T-helper 22 cell (primary cell): ENCODE data around the gene PDGFRB.

Experiments used
- DNase-seq: peaks from one replicate; pipeline ENCODE4 v3.0.0-alpha.2; 2020; ENCODE audit warnings: low read depth

Gene PDGFRB

DNA sequence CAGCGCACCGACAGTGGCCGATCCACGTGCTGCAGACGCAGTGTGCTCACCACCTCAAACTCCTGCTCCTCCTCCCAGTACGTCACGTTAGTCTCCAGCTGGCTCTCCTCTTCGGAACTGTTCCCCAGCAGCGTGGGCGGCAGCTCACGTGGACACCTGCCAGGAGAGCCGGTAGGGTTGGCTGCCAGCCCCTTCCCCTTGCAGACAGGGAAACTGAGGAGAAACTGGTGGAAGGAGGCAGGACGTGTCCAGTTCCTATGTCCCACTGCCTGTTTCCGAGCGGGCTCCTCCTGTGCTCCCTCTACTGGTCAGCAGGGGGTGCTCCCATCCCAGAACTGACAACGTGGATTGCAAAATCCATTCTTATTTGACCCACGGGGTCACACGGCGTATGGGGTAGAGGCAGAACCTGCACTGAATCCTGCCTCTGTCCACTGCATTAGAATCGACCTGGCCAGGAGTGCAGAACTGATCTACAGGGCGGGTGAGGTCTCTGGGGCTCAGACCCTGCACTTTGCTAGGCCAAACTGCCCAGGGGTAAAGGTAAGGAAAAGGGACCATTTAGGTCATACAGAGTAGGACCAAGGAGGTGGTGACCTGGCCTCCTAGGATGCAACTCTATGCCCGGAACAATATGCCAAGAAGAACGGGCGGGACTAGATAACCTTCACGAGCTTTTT, 25.7 kb downstream of the PDGFRB start:
- no peak for DNase-seq

DNA sequence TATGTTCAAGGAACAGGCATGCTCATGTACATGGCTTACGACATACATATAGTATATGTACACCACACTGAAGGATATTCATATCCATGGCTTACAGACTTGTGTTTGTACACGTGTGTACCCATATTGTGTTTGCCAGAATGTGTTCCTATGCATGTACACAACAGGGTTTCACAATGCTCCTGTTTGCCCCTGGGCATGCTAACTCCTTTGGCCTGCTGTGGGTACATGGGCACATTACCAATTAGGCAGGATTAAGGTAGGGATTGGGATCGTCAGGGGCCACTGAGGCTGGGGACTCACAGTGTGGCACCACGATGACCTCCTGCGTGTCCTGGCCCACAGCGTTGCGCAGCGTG, 26.2 kb downstream of the PDGFRB start:
- DNase-seq: no peak

DNA sequence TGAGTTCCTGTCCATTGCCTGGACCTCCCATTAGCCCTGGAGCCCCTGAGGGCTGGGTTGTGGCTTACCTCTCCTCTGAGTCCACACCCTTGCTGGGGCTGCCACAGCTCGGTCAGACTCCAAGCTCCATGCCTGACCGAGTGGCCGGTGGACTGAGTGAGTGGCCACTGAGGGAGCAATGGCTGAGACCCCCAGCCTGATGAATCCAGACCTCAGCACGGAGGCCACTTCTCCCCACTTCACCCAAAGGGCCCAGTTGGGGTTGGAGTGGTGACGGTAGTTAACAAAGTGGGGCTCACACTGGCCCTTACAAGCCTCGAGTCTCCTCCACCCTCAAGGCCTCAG, 28.8 kb downstream of the PDGFRB start:
- no peak for DNase-seq

DNA sequence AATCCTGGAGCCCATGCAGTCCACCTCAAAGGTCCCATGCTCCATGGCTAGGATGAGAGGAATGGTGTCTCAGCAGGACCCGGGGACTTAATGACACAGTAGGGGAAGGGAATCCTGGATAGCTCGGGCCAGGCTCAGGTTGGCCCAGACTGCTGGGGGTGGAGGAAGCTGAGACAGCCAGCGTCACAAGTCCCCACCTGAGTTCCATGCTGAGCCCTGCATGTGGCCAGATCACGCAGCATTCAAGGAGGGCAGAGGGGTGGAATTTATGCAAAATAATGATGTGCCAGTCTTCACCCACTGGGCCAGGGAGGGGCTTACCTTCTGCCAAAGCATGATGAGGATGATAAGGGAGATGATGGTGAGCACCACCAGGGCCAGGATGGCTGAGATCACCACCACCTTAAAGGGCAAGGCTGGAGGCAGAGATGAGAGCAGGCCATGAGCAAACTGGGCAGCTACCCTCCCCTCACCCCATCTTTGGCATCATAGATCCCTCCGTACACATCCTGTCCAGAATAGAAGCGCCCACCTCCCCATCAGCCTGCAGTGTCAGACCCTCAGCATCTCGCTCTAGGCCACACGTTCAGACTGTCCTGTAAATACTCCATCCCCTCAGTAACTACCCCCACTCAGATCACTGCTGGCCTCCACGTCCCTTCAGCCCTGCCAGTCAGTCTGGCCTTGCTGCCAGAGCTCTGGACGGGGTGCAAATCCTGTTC, 29.3 kb downstream of the PDGFRB start:
- DNase-seq: no peak

DNA sequence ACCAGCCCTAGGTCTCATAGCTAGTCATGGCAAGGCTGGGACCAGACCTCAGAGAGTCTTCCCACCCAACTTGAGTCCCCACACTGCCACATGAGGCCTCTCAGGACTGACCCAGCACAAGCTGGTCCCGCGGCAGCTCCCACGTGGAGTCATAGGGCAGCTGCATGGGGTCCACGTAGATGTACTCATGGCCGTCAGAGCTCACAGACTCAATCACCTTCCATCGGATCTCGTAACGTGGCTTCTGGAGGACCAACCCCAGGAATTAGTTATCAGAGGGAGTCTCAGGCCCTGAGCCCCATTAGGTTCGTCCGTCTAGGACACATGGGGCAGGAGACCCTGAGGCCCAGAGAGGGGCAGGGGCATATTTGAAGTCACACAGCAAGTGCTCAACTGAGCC, 30.3 kb downstream of the PDGFRB start:
- DNase-seq: no peak

DNA sequence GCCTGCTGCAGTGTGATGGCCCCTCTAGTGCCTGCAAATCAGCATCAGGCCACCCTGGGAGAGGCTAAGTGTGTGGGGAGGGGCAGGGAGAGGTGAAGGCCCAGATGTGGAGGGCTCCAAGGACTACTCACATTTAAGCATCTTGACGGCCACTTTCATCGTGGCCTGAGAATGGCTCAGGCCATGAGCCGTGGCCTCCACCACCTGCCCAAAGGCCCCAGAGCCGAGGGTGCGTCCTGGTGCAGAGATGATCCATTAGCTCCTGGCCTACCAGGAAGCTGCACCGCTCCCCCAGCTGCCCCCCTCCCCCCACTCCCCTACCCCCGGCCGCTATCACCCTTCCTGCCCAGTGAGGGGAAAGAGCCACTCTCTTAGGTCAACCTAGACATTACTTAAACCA, 31.0 kb downstream of the PDGFRB start:
- DNase-seq: no peak

DNA sequence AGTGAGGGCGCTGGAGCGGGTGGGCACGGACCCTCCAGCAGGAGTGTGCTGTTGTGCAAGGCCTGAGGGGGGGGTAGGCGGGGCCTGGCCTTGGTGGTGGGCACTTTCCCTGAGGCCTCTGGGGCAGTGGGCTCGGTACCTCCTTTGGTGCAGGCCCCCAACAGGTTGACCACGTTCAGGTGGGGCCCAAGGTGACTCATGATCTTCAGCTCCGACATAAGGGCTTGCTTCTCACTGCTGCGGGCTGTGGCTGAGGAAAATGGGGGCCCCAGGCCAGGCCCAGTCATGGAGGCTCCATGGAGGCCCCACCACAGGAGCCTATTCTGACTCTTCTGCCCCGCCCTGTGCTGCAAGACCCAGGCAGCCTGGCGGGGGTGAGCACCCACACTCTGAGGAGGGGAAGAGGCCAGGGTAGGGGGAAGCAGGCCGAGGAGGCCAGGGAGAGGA, 31.5 kb downstream of the PDGFRB start:
- no peak for DNase-seq

DNA sequence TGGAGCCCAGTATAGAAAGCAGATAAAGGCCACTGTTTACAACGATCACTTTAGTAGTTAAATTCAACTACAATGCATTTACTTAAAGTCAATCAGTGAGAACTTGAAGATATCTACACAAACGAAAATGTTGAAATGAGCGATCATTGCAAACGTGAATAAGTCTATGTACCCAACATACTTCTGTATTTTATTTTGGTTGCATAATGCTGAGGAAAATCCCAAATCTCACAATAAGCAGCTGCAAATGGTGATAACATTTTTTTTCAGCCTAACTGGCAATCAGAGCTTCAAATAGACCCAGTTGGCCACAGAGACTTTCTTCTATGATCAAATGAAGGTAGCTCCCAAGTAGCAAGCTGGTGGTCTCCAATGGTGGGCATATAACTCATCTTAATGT, 32.1 kb downstream of the PDGFRB start:
- no peak for DNase-seq

DNA sequence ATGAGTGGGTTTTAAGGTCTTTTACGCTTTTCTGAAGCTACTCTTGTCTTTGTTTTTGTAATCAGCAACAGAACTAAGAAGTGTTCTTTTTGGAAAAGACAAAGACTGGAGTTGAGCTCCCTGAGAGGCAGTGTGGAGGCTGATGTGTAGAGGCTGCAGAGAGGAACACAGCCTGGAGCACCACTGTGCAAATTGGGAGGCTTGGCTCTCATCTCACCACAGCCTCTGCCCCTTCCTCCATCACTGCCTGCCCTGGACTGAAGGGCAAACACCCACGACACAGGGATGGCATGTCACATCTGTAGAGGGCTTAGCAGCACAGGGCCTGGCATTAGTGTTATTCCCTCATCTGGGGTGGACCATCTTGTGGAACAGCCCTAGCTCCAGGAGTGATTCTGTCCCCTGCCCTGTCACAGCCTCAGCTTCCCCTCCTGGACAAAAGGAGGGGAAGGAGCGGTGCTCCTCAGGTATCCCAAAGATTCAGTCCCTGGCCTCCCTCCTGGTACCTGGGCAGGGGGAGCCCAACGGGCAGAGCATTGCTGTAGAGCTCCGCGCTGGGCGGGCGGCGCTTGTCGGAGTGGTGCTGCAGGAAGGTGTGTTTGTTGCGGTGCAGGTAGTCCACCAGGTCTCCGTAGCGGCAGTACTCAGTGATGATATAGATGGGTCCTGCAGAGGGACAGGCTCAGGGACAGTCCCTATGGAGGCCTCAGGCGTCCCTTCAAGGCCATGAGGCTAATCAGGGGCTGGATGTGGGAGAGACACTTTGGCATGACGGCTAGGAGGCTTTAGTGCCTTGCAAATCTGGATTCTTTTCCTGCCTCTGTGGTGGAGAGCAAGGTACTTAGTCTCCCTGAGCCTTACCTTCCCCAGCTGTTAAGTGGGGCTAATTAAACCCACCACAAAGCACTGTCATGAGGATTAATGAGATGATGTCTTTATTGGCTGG, 32.8 kb downstream of the PDGFRB start:
- DNase-seq: no peak

DNA sequence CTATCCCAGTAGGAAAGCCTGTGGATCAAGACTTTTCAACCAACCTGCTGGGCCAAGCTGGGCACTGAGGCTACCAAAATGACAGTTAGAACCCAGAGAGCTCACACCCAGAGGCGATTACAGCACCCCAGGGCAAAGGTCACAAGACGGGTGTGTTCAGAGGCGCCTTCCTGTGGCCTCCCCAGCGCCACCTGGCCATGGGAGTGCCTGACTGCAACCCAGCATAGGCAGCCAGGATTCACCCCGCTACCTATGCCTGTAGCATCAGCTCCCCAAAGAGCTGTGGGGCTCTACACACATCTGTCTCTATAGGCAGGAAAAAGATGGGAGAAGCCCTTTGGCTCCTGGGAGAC, 33.5 kb downstream of the PDGFRB start:
- no peak for DNase-seq

DNA sequence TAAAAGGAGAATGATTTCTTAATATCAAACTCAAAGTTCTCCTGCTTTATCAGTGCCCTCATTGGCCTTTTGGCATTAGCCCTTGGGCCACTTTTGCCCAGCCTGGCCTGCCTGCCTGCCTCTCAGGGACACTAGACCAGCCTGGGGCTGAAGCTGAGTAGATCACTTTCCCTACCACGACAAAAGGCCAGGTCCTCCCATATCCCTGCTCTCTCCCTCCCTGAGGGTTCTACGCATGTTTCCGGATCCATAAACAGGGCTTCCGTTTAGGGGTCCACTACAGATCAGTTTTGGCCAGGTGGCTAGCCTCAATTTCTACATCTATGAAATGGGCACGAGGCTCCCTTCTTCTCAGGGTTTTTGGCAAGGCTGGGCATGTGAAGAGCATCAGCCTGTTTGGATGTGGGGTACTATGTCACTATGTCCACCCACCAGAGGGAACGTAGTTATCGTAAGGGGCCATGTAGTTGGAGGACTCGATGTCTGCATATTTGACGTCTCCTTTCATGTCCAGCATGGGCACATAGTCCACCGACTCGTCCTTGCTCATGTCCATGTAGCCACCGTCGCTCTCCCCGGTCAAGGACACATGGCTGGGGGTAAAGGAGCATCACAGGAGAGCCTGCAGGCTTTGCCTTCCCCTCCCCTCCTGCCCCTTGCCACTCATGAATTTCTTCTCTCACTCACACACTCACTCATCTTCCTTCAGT, 34.0 kb downstream of the PDGFRB start:
- DNase-seq: no peak

DNA sequence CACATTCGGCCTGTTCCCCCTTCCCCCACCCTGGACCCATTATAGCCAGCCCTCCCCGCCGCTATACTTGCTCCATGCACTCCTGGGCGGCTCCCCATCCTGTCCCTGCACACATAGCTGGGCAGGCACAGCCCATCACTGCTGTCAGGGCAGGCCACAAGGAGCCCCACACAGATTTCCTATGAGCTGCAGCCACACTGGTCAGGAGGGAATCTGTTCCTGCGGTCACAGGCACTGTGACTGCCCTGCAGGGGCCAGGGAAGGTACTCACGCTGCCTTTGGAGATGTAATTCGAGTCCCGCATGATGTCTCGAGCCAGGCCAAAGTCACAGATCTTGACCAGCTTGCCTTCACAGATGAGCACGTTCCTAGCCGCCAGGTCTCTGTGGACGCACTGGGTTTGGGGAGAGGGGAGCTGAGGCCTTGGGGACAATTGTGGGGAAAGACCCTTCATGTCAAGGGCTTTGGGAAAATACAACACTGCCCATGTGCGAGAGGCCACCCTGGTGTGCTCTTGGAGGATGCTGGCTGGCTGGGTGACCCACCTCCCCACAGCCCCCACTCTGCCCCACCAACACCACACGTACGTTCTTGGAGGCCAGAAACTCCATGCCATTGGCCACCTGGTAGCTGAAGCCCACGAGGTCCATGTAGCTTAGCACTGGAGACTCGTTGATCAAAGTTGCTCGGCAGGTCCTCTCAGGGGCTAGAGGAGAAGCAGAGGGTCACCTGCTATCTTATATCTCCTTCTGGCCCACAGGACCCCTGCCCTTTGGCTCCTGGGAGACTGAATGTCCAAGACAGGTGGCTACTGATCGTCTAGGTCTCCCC, 34.8 kb downstream of the PDGFRB start:
- no peak for DNase-seq

DNA sequence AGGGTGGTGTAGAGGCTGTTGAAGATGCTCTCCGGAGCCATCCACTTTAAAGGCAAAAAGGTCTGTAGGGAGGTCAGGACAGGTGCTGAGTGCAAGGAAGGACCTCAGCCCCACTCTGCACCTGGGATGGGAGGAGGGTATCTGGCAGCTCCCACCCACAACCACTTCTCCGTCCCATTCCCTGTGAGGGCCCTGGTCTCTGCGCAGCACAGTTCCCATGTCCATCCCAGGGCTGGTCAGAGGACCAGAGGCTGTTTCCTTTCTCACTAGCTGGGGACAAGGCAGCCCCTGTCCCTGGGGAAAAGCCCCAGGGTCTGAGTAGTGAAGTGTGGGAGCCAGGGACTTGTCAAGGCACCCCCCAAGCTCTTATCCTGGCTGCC, 35.6 kb downstream of the PDGFRB start:
- no peak for DNase-seq

DNA sequence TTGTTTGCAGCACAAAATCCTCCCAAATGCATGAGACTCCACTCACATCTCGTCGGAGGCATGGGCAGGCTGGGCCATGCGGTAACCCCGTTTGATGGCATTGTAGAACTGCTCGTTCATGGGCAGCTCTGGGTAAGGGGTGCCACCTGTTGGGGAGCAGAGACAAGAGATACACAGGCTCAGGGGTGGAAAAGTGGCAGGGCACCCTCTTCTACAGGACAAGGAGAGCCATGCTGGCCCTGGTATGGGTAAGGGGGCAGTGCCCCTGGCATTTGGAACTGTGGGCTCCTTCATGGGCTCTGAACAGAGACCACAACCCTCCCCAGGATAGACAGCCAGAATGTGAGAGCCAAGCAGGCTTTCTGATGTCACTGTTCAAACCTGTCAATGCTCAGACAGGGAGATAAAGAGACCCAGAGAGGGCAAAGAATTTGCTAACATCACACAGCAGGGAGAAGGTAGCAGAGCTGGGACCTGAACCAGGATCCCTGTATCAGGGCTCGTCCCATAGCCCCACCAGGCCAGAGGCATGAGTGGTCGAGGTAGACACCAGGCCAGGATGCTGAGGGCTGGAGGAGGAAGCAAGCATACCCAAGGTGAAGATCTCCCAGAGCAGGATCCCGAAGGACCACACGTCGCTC, 36.1 kb downstream of the PDGFRB start:
- no peak for DNase-seq

DNA sequence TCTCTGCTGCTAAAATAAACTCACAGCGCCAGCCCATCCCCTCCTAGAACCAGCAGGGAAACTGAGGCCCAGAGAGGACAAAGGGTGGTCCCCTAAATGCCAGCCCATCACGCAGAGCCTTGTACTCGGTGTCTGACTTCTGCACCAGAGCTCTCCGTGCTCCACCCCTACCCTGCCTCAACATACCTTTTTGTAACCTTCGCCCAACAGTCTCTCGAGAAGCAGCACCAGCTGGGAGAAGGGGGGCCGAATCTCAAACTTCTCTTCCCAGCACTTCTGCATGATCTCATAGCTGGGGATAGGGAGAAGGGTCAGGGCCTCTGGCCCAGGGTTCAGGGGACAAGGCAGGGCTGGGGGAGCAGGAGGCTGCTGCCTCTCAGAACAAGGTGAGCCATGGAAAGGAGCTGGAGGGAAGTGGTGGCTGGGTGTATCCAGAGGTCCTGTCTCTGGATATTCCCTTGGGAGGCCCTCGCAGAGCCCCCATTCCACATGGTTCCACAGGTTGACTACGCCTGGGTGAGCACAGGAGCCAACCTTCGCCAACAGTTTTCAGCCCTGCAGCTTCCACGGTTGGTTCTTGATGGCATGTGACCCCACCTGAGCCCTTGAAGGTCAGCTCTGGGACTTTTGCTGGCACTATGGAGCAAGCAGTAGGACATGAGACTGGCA, 37.0 kb downstream of the PDGFRB start:
- DNase-seq: no peak

DNA sequence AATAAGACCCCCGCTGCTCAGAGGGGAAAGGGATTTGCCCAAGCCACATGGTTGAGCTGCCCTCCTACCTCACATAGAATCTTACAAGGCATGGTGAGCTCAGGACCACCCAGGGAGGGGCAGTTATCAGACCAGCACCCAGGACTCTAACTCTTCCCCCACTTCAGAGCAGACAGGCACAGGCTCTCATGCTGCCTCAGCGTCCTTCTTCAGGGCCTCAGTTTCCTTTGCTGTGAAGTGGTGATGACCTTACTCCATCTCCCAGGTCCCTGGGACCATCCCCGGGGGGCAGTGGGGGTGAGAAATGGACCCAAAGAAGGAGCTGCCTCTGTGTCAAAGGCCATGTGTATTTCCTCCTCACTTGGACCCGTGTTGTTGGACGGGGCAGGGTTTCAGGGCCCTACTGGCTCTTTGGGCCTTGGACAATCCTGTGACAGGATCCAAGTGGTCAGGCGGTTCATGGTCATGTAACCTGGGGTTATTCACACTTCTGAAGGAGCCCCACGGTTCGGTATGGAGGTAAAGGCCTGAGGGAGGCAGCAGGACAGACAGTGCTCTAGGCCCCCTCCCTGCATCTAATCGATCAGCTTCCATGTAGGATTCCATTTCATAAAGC, 37.6 kb downstream of the PDGFRB start:
- DNase-seq: no peak

DNA sequence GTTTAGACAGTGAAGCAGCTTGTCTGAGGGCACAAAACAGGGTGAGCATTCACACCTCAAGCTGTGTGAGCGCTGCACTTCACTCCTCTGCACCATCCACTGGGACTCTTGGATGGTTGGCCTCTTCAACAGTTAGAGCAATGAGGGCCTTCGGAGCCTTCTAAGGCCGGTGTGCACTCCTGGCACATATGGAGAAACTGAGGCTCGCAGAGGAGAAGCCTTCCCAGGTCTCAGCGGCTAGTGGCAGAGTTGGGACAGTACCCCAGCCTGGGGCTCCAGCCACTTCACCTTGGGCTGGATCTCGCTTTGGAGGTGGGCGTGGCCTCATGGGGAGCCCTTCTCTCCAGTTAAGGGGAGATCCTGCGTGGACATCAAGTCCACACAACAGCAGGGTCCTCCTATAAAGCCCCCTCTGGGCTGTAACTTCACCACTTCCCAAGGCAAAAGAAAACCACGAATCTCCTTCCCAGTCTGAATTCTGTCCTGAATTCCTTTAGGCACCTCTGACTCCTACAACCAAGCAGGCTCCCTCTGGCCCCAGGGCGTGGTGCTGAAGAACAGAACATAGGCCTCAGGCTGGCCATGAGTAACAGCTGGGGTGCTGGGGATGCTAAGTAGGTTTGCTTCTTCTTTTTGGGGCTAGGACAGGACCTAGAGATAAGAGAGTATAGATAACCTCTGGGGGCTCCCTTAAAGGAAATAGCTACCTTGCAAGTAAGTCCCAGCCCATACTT, 38.8 kb downstream of the PDGFRB start:
- DNase-seq: no peak

DNA sequence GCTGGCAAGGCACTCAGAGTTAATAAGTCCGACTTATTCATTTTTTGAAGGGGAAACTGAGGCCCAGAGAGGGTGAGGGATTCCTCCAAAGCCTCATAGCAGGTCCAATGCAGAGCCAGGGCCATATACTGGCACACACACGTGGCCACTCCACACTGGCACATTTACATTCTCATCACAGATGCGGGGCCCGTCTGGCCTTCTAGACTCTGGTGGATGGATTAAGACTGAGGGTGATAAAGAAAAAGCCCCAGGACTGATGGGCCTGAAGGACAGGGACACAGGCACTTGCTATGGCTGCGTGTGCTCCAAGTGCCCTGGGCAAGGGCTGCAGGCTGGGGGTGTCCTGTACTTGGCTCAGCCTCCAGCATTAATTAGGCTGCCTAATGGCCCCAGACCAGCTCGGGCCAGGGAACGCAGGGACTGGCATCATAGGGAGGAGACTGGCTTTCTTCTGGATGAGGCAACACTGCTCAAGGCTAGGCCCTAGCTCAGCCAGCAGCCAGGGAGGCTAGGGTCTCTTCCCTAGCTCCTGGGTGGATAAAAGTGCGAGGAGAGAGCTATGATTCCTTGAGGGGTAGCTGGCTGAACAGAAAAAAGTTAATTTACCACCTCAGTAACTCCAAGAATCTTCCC, 40.8 kb downstream of the PDGFRB start:
- no peak for DNase-seq

DNA sequence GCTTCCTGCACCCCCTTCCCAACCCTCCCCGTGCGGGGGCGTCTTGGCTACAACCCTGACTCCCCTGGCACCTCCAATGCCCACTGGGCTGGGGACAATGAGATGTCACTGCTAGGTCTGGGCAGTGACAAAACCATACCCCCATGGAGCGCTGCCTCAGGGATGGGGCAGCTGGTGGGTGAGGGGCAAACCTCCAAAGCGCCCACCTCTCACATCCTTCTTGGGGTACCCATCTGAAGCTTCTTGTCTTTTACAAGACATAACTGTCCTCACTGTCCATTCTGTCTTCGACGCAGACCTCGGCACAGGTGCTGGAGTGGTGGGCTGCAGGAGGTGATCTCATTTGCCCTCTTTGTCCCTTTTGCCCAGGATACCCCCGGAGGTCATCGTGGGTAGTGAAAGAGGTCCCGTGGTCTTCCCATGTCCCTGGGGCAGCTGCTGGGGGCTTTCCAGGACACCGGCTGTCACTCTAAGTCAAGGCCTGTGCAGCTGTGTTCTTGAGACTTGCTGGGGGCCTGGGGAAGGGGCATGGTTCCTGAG, 41.5 kb downstream of the PDGFRB start:
- no peak for DNase-seq
